ENCODE data around the gene IFI27. TPM values are rescaled to one million over a fixed set of nuclear protein-coding genes. Genes with fewer than 3 reads are reported as not detected.

Gene IFI27
- total RNA-seq, 1 donor from 2014 or later: 15.5 TPM

- TF ChIP-seq, protein P1, sequence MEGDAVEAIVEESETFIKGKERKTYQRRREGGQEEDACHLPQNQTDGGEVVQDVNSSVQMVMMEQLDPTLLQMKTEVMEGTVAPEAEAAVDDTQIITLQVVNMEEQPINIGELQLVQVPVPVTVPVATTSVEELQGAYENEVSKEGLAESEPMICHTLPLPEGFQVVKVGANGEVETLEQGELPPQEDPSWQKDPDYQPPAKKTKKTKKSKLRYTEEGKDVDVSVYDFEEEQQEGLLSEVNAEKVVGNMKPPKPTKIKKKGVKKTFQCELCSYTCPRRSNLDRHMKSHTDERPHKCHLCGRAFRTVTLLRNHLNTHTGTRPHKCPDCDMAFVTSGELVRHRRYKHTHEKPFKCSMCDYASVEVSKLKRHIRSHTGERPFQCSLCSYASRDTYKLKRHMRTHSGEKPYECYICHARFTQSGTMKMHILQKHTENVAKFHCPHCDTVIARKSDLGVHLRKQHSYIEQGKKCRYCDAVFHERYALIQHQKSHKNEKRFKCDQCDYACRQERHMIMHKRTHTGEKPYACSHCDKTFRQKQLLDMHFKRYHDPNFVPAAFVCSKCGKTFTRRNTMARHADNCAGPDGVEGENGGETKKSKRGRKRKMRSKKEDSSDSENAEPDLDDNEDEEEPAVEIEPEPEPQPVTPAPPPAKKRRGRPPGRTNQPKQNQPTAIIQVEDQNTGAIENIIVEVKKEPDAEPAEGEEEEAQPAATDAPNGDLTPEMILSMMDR (conservative IDR thresholded peaks at IDR 0.05): no peak
- Mint-ChIP-seq H3K36me3 (peaks cover 24% of the 10 kb centered on the region), H3K4me1 (ENCODE audit: unreplicated experiment) (peaks cover 11% of the 10 kb centered on the region), H3K27ac (peak overlapping the region; percentile 53), H3K27me3 (no peaks in the 10 kb centered on the region), H3K9me3 (no peaks in the 10 kb centered on the region), H3K4me3 (no peak overlapping the region)
- DNase-seq (ENCODE audit: extremely low spot score, unreplicated experiment): no peak
Measured at GRCh38 chr14:94098326-94098992, 12.1 kb upstream of the IFI27 start.

DNA sequence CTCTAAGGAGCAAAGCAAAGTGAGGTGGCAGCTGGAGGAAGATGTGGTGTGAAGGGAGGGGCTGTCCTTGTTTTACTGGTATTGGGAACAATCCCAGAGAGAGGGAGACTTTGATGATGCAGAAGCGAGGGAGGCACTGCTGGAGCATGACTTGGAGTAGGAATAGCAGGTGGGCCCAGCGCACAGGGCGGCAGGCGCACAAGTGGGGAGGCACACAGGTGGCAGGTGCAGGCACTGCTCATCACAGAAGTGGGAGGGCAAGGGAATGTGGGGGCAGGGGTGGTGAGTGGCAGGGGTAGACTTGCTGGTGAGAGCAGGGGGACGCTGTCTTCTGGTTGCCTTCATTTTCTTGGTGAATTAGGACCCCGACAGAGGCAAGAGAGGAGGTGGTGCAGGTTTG, 11.5 kb upstream of the IFI27 start:
- peaks cover 11% of the 10 kb centered on the region for H3K4me1 Mint-ChIP-seq (ENCODE audit: unreplicated experiment)
- no peaks in the 10 kb centered on the region for H3K27me3 Mint-ChIP-seq
- H3K9me3 Mint-ChIP-seq: no peaks in the 10 kb centered on the region
- H3K4me3 Mint-ChIP-seq: no peak overlapping the region
- TF ChIP-seq, protein P1 (conservative IDR thresholded peaks at IDR 0.05): no peak
- DNase-seq (ENCODE audit: extremely low spot score, unreplicated experiment): peak; percentile 39
- H3K27ac Mint-ChIP-seq: peak overlapping the region; percentile 53
- H3K36me3 Mint-ChIP-seq: peaks cover 24% of the 10 kb centered on the region

GRCh38 chr14:94100847-94101246, 9.7 kb upstream of the IFI27 start:
- H3K27me3 Mint-ChIP-seq: no peaks in the 10 kb centered on the region
- peaks cover 11% of the 10 kb centered on the region for H3K4me1 Mint-ChIP-seq (ENCODE audit: unreplicated experiment)
- H3K27ac Mint-ChIP-seq: no peak overlapping the region
- no peak for DNase-seq (ENCODE audit: extremely low spot score, unreplicated experiment)
- H3K36me3 Mint-ChIP-seq: peaks cover 18% of the 10 kb centered on the region
- TF ChIP-seq, protein P1 (conservative IDR thresholded peaks at IDR 0.05): no peak
- H3K4me3 Mint-ChIP-seq: no peak overlapping the region
- no peaks in the 10 kb centered on the region for H3K9me3 Mint-ChIP-seq

- no peak for DNase-seq (ENCODE audit: extremely low spot score, unreplicated experiment)
- peaks cover 18% of the 10 kb centered on the region for H3K36me3 Mint-ChIP-seq
- peaks cover 11% of the 10 kb centered on the region for H3K4me1 Mint-ChIP-seq (ENCODE audit: unreplicated experiment)
- H3K27me3 Mint-ChIP-seq: no peaks in the 10 kb centered on the region
- no peak overlapping the region for H3K27ac Mint-ChIP-seq
- no peaks in the 10 kb centered on the region for H3K9me3 Mint-ChIP-seq
- TF ChIP-seq, protein P1 (conservative IDR thresholded peaks at IDR 0.05): no peak
- H3K4me3 Mint-ChIP-seq: no peak overlapping the region
Measured at GRCh38 chr14:94101748-94102147, 8.8 kb upstream of the IFI27 start.

- Mint-ChIP-seq H3K9me3 (no peaks in the 10 kb centered on the region), H3K4me3 (no peak overlapping the region), H3K4me1 (ENCODE audit: unreplicated experiment) (peaks cover 11% of the 10 kb centered on the region), H3K36me3 (peaks cover 14% of the 10 kb centered on the region), H3K27me3 (no peaks in the 10 kb centered on the region), H3K27ac (no peak overlapping the region)
- no peak for DNase-seq (ENCODE audit: extremely low spot score, unreplicated experiment)
- TF ChIP-seq, protein P1 (conservative IDR thresholded peaks at IDR 0.05): no peak
Measured at GRCh38 chr14:94102768-94103482, 7.6 kb upstream of the IFI27 start.

All from type B pancreatic cell (in vitro differentiated cells).